ENCODE measurements around the gene MCC.

MCC gene

GRCh38 chr5:113487781-113488644 is at the start of gene MCC:
TSS of gene MCC (minus strand) at chr5:113488453.
- peak; percentile 30 for DNase-seq

DNA sequence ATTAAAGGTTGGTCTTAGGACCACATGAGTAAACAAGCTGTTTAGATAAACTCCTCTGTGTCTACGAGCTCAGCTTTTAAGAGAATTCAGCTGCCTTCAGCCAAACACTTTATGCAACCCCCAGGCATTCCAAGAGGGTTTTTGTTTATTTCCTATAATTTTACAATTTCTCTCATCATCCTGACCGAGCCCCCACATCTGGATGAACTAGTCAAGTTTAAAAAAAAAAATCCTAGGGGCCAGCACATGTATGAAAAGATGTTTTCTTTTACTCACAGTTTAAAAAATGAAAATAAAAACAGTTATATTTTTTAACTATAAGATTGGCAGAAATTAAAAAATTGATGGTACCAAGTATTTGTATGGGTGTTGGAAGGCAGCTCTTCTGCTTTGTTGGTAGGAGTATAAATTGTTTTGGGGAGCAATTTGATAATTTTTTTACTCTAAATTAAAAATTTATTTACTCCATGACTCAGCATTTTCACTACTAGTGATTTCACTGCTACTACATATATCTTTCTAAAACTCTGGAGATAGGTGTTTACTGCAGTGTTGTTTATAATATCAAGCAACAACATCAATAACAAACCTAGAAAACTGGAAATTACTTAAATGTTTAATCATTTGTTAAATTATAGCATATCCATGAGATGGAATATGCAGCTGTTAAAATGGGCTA is 43.4 kb upstream of the MCC start:
- DNase-seq, result no peak

DNA sequence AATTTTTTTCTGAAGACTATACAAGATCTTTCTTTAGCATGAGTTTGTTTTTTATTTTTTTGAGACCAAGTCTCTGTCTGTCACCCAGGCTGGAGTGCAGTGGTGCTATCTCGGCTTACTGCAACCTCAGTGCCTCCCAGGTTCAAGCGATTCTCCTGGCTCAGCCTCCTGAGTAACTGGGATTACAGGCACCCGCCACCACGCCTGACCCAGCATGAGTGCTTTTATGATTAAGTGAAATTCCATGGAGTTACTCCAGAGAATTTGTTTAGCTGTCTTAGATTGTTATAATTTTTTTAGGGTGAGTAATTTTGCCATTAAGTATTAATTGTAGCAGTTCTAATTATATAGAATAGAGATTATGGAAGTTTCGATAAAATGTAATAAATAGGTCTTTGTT is 39.5 kb upstream of the MCC start:
- no peak for DNase-seq

- DNase-seq, result no peak
Measured at GRCh38 chr5:113526421-113526820, 38.2 kb upstream of the MCC start.

DNA sequence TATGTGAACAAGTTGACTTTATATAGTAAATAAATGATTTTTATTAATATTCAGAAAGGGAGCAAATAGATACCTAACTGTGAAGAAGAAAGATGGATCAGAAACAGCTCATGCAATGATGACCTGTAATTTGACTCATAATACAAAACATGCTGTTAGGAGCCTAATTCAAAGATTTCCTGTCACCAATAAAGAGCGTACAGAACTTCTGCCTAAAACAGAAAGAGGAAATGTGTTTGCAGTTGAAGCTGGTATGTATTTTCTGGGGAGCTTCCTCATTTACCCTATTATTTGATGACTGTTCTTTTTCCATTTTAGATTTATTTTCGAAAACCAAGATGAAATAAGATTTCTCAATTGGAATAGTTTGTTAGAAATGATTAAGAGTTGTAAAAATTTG is 36.7 kb upstream of the MCC start:
- peak; percentile 36 for DNase-seq

DNA sequence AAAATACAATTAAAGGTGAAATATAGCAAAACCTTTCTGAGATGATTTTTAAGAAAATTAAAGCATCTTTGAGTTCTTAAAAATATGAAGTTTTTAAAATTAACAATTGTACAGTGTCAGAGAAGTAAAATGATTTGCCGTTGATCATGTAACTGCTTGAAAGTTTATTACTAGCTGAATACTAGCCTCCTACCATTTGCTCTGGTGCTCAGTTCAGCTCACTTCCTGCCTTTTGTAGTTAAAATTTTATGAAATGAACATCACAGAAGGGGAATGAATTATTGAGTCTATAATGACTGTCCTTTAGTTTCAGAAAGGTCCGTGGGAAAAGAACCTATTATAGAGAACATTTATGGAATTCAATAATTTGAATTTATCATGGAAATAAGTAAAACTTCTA is 34.9 kb upstream of the MCC start:
- no peak for DNase-seq

GRCh38 chr5:113520899-113521298 is 32.6 kb upstream of the MCC start:
- no peak for DNase-seq

- peak; percentile 75 for DNase-seq
Measured at GRCh38 chr5:113520429-113520828, 32.2 kb upstream of the MCC start.

- DNase-seq, result no peak
Measured at GRCh38 chr5:113519412-113519811, 31.2 kb upstream of the MCC start.

- DNase-seq, result no peak
Measured at GRCh38 chr5:113518884-113519283, 30.6 kb upstream of the MCC start.

- no peak for DNase-seq
Measured at GRCh38 chr5:113514289-113514635, 26.0 kb upstream of the MCC start.

DNA sequence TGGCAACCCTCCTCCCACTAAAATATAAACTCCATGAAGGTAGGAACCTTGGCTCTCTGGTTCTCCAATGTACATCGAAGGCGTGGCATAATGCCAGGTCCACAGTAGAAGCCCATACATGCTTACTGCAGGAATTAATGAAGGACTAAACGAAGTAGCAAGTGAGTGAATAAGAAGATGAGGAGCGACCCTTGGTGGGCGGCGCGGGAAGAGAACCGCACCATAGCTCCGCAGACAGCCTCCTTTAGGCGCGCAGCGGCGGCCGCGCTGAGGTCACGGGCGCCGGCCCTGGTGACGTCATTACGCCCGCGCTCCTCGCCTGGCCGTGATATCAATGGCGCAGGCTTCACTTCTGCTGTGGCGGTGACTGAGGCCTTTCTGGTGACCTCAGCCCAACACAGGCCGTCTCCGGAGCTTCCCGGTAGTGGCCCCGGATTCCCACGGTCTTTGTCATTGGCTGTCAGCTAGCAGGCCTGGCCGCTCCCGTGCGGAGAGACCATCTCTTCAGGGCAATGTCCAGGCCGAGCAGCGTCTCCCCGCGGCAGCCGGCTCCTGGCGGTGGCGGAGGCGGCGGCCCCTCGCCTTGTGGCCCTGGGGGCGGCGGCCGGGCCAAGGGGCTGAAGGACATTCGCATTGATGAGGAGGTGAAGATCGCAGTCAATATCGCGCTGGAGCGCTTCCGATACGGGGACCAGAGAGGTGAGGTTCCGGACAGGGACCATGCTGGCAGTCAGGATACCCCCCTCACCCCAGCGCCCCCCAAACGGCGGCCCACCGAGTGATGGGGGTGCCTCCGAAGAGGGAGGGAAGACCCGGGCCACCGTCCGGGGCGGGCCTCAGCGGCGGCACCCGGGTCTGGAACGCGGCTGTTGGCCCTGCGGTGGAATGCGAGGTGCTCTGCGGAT is 25.4 kb upstream of the MCC start, which contains the start of gene YTHDC2:
YTHDC2 (plus strand) TSS at position 311 of the 905 bp plus-strand sequence; CDS start at position 513, 202 bp downstream.
- DNase-seq, result peak; percentile 91

DNA sequence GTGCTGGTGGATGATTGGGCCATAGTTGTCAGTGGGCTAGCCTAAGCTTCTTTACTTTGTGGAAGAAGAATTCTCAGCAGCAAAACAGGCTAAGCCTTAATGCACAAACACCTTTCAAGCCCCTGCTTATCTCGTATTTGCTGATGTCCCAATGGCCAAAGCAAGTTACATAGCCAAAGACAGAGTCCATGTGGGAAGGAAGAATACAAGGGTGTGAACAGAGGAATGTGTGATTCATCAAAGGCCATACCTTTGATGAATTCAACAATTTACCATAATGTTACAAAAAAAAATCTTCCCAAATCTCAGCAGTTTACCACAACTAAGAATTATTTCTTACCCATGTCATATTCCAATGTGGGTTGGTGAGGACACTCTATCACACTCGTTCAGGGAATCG is 24.1 kb upstream of the MCC start:
- DNase-seq, result no peak

DNA sequence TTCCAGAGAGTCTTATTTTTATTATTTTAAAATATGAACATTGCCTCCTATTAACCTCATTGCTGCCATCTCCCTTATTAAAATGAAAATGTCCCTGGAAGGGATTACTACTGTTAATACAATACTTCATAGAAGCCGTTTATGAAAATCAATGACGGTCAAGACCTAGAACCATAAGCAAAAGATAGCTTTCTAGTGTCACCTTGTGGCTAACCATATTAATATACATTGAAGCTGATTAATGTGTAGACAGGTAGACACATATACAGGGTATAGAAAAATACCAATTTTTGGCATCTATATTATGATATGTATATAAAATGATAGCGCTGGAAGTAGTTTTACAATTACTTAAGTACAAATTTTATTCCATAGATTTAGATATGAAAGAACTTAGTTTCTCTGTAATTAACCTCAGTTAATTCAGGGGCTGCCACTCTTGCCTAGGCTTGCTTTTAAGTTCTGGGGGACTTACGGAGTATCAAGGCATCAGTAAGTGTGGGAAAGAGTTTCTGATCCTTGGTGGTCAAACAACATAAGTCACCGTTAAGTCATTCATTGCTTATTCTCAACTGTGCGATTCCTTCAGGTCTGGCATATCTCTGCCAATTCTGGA is 22.7 kb upstream of the MCC start:
- peak; percentile 37 for DNase-seq

- no peak for DNase-seq
Measured at GRCh38 chr5:113508756-113509155, 20.5 kb upstream of the MCC start.

- no peak for DNase-seq
Measured at GRCh38 chr5:113507601-113508000, 19.3 kb upstream of the MCC start.

DNA sequence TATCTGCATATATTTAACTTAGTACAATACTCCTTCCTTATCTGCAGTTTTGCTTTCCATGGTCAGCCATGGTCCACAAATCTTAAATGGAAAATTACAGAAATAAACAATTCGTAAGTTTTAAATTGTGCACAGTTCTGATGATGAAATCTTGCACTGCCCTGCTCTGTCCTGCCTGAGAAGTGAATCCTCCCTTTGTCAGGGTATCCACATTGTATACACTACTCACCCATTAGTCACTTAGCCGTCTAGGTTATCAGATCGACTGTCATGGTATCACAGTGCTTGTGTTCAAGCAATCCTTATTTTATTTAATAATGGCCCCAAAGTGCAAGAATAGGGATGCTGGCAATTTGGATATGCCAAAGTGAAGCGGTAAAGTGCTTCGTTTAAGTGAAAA is 16.9 kb upstream of the MCC start:
- DNase-seq, result no peak

- no peak for DNase-seq
Measured at GRCh38 chr5:113503146-113503545, 14.9 kb upstream of the MCC start.

- no peak for DNase-seq
Measured at GRCh38 chr5:113502073-113502472, 13.8 kb upstream of the MCC start.

DNA sequence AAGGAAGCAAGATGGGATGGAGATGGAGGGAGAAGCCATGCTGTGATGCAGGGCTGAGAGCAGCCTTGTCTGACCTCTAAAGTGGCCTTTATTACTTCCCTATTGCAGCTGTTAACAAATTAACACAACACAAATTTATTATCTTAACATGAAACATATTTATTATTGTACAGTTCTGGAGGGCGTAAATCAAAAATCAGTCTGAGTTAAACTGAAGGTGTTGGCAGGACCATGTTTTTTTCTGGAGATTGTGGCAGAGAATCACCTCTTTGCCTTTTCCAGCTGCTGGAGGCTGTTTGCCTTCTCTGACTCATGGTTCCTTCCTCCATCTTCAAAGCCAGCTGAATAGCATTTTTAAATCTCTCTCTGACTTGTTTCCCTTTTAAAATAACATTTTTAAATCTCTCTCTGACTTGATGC is 7.2 kb upstream of the MCC start:
- DNase-seq, result no peak

- no peak for DNase-seq
Measured at GRCh38 chr5:113493446-113493845, 5.2 kb upstream of the MCC start.

DNA sequence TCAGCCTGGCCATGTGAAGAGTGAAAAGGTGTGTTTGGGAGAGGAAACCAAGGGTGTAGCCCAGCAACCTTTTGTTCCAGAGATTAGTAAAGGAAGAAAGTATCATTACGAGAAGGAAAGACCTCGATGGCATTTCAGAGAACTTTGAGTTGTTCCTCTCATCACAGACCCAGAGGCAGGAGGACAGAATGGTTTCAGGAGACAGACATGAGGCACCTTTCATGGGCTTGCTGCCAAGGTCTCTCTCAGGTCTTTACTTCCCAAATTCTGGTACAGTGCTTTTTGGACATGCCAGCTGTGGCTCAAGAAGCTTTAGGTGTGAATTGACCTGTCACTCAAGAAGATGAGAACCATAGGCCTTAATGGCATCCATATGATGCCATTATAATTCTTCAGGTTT is 2.8 kb upstream of the MCC start:
- no peak for DNase-seq

DNA sequence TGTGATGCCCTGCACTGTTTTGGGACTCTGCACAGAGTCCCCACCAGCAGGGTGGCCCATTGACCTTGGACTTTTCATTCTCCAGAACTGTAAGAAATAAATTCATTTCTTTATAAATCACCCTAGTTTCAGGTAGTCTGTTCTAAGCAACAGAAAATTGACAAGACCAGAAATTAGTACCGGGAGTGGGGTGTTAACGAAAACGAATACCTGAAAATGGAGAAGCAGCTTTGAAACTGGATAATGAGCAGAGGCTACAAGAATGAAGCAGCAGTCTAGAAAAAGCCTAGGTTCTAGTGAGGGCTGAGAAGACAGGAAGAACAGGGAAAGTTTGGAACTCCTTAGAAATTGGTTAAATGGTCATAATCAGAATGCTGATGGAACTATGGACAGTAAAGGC is 2.1 kb upstream of the MCC start:
- no peak for DNase-seq

All from activated CD4-positive, alpha-beta T cell treated with anti-CD3 and anti-CD28 coated beads, Interleukin-2, Interleukin-6, amounts not matched to agents 100 ng/mL and 50 ng/mL, durations not matched to agents 16 hours and 8 hours (primary cell).